ENCODE data around the gene EFEMP2.
"Not testable (repeated sequence)": the region's sequence is repeated elsewhere in the genome, so short reads cannot be mapped to it uniquely, and the experiment has no call there.

Gene EFEMP2

GRCh38 chr11:65833297-65834030, 39.1 kb downstream of the EFEMP2 start, which contains the start of gene SNX32:
Gene SNX32 (plus strand): TSS chr11:65833963. CDS start chr11:65834066, 103 bp downstream.
- DNase-seq (ENCODE audit: extremely low read depth in 1 of 2, low read depth in 1 of 2) = peak; percentile 82 to 90

- not testable (repeated sequence) for DNase-seq (ENCODE audit: extremely low read depth in 1 of 2, low read depth in 1 of 2)
Observed at GRCh38 chr11:65832231-65832630, 40.4 kb downstream of the EFEMP2 start.

- DNase-seq (ENCODE audit: extremely low read depth in 1 of 2, low read depth in 1 of 2) = no peak
Observed at GRCh38 chr11:65829459-65829858, 43.1 kb downstream of the EFEMP2 start.

- DNase-seq (ENCODE audit: extremely low read depth in 1 of 2, low read depth in 1 of 2) = no peak
Observed at GRCh38 chr11:65826984-65827735, 45.4 kb downstream of the EFEMP2 start.

- no peak for DNase-seq (ENCODE audit: extremely low read depth in 1 of 2, low read depth in 1 of 2)
Observed at GRCh38 chr11:65822776-65823528, 49.6 kb downstream of the EFEMP2 start.

- DNase-seq (ENCODE audit: extremely low read depth in 1 of 2, low read depth in 1 of 2) = no peak
Observed at GRCh38 chr11:65821107-65821506, 51.5 kb downstream of the EFEMP2 start.

- peak; percentile 81 to 95 for DNase-seq (ENCODE audit: extremely low read depth in 1 of 2, low read depth in 1 of 2)
Observed at GRCh38 chr11:65817835-65818680, 54.5 kb downstream of the EFEMP2 start.

- DNase-seq (ENCODE audit: extremely low read depth in 1 of 2, low read depth in 1 of 2) = no peak
Observed at GRCh38 chr11:65817312-65817834, 55.2 kb downstream of the EFEMP2 start.

GRCh38 chr11:65816696-65817095, 55.9 kb downstream of the EFEMP2 start:
- DNase-seq (ENCODE audit: extremely low read depth in 1 of 2, low read depth in 1 of 2) = no peak

Data from activated CD8-positive, alpha-beta memory T cell treated with anti-CD3 and anti-CD28 coated beads for 1 hour (primary cell).